HCT116 (cell line): ENCODE measurements around the gene PRSS36. TPM values are rescaled to one million over a fixed set of nuclear protein-coding genes. Genes with fewer than 3 reads are reported as not detected.

ENCODE experiments used
- ATAC-seq: fragments of 200-7000 bp; cut with Tn5 transposase; 2 replicates; pipeline ENCODE4 v1.9.1; 2020; ENCODE audit warnings: mild to moderate bottlenecking, moderate library complexity
- BruUV-seq: library from RNA; stranded (reverse); fragments of 400-500 nt; replicated peaks from 2 replicates; lab custom pipeline; 2021; lab: Mats Ljungman, UMichigan
- CTCF ChIA-PET: fragments of 300-600 bp; sonication (Branson Sonifier 250); formaldehyde crosslinking; loops from one replicate; lab custom pipeline; 2021; ENCODE audit warnings: antibody characterized with exemption; lab: Charles Lee
- POLR2A ChIA-PET: fragments of 300-600, 350-600 bp; sonication (Branson Sonifier 250); formaldehyde crosslinking; loops from one replicate; lab custom pipeline; 2021; ENCODE audit warnings: antibody characterized with exemption; lab: Charles Lee
- RAD21 ChIA-PET, 2 experiments: fragments of 300-600 bp; sonication (Branson Sonifier 250); formaldehyde crosslinking; loops; one replicate each; lab custom pipeline; 2023; ENCODE audit warnings: low total read pairs in 2 of 2; ENCODE audit not compliant: uncharacterized antibody in 2 of 2, unreplicated experiment in 2 of 2, low non-redundant PET in 1 of 2; lab: Charles Lee
- DNase-seq: peaks from one replicate; pipeline ENCODE4 v3.0.0-alpha.2; 2010; ENCODE audit warnings: low read depth, low spot score
- H2AFZ ChIP-seq: fragments of 200-600 bp; shearing (Covaris generic), sonication (generic); 2 replicates; pipeline ENCODE4 v1.6.1; 2017; ENCODE audit warnings: low read depth, mixed run types, mixed read lengths, antibody characterized with exemption, low read length; ENCODE audit not compliant: poor library complexity, severe bottlenecking
- H3K27ac ChIP-seq: 2 replicates; pipeline ENCODE4 v1.5.1; 2012; ENCODE audit warnings: low read depth, low read length
- H3K27me3 ChIP-seq: fragments of 200-600 bp; sonication (generic); 2 replicates; pipeline ENCODE4 v1.6.1; 2016; ENCODE audit warnings: mixed run types, low read length, mixed read lengths; ENCODE audit not compliant: insufficient read depth
- H3K36me3 ChIP-seq, 2 experiments: fragments of 200-500 bp in 1 of 2; fragments of 200-600 bp in 1 of 2; sonication (Bioruptor generic) in 1 of 2; sonication (generic) in 1 of 2; 2 replicates each; pipeline versions ENCODE4 v1.5.1 to v1.6.1; 2014 to 2016; ENCODE audit warnings: low read length in 2 of 2, inconsistent platforms in 1 of 2, mixed read lengths in 1 of 2, mixed run types in 1 of 2; ENCODE audit not compliant: insufficient read depth in 2 of 2, control insufficient read depth in 1 of 2
- H3K4me1 ChIP-seq, 2 experiments: fragments of 200-600 bp in 1 of 2; sonication (generic) in 1 of 2; 2 replicates each; pipeline versions ENCODE4 v1.5.1 to v1.6.1; 2012 to 2017; ENCODE audit warnings: low read length in 2 of 2, inconsistent platforms in 1 of 2, mild to moderate bottlenecking in 1 of 2, mixed read lengths in 1 of 2, mixed run types in 1 of 2, moderate library complexity in 1 of 2; ENCODE audit not compliant: insufficient read depth in 2 of 2, control insufficient read depth in 1 of 2
- H3K4me2 ChIP-seq: fragments of 200-600 bp; sonication (generic); 2 replicates; pipeline ENCODE4 v1.6.1; 2017; ENCODE audit warnings: mixed run types, low read length, mixed read lengths
- H3K4me3 ChIP-seq, 2 experiments: fragments of 200-600 bp in 1 of 2; sonication (generic) in 1 of 2; replicated peaks in 1 of 2; 2 replicates each; pipeline ENCODE4 v1.5.1; 2011 to 2016; ENCODE audit warnings: low read length in 2 of 2, control low read depth in 1 of 2, low read depth in 1 of 2, mild to moderate bottlenecking in 1 of 2, mixed read lengths in 1 of 2, mixed run types in 1 of 2
- H3K79me2 ChIP-seq: fragments of 200-600 bp; sonication (generic); 2 replicates; pipeline ENCODE4 v1.6.1; 2017; ENCODE audit warnings: mild to moderate bottlenecking, mixed run types, low read length, moderate library complexity, mixed read lengths; ENCODE audit not compliant: insufficient read depth
- H3K9ac ChIP-seq: fragments of 200-600 bp; sonication (generic); 2 replicates; pipeline ENCODE4 v1.6.1; 2016; ENCODE audit warnings: low read length, mixed read lengths
- H3K9me2 ChIP-seq: fragments of 200-600 bp; sonication (generic), shearing (Covaris generic); 2 replicates; pipeline ENCODE4 v1.6.1; 2017; ENCODE audit warnings: mixed run types, mild to moderate bottlenecking, moderate library complexity; ENCODE audit not compliant: insufficient read depth
- H3K9me3 ChIP-seq, 2 experiments: fragments of 200-500 bp in 1 of 2; fragments of 200-600 bp in 1 of 2; sonication (Bioruptor generic) in 1 of 2; sonication (generic) in 1 of 2; 2 replicates each; pipeline ENCODE4 v1.6.1; 2014 to 2017; ENCODE audit warnings: low read length in 2 of 2, mixed read lengths in 2 of 2, inconsistent platforms in 1 of 2, low read depth in 1 of 2, mild to moderate bottlenecking in 1 of 2, mixed run types in 1 of 2, moderate library complexity in 1 of 2; ENCODE audit not compliant: control insufficient read depth in 1 of 2, insufficient read depth in 1 of 2
- H4K20me1 ChIP-seq: fragments of 200-600 bp; sonication (generic), shearing (Covaris generic); 2 replicates; pipeline ENCODE4 v1.6.1; 2017; ENCODE audit warnings: mixed run types, mild to moderate bottlenecking, moderate library complexity; ENCODE audit not compliant: insufficient read depth
- CBX3 ChIP-seq: IDR thresholded peaks from 2 replicates; pipeline ENCODE4 v1.6.1; 2012; ENCODE audit warnings: low read depth
- CEBPB ChIP-seq: IDR thresholded peaks from 2 replicates; pipeline ENCODE4 v1.6.1; 2012; ENCODE audit warnings: low read depth
- EGR1 ChIP-seq: IDR thresholded peaks from 2 replicates; pipeline ENCODE4 v1.6.1; 2012; ENCODE audit warnings: low read depth
- ELF1 ChIP-seq: IDR thresholded peaks from 2 replicates; pipeline ENCODE4 v1.6.1; 2012; ENCODE audit warnings: low read depth, borderline replicate concordance
- EZH2 ChIP-seq: fragments of 200-600 bp; sonication (generic); IDR thresholded peaks from 2 replicates; pipeline ENCODE4 v1.6.1; 2017; ENCODE audit warnings: antibody characterized with exemption, mixed run types
- FOSL1 ChIP-seq: IDR thresholded peaks from 2 replicates; pipeline ENCODE4 v1.6.1; 2012; ENCODE audit warnings: low read depth
- POLR2AphosphoS5 ChIP-seq: IDR thresholded peaks from 2 replicates; pipeline ENCODE4 v1.6.1; 2011; ENCODE audit warnings: mild to moderate bottlenecking, low read depth, low read length, moderate library complexity
- RAD21 ChIP-seq: IDR thresholded peaks from 2 replicates; pipeline ENCODE4 v1.6.1; 2012; ENCODE audit warnings: low read depth, mild to moderate bottlenecking
- SIN3A ChIP-seq: IDR thresholded peaks from 2 replicates; pipeline ENCODE4 v1.6.1; 2012; ENCODE audit warnings: low read depth
- SP1 ChIP-seq: IDR thresholded peaks from 2 replicates; pipeline ENCODE4 v1.6.1; 2012; ENCODE audit warnings: low read depth
- SRF ChIP-seq: IDR thresholded peaks from 2 replicates; pipeline ENCODE4 v1.6.1; 2012; ENCODE audit warnings: low read depth
- TCF7L2 ChIP-seq: IDR thresholded peaks from 2 replicates; pipeline ENCODE4 v1.7.0; 2011; ENCODE audit warnings: borderline replicate concordance, inconsistent platforms; ENCODE audit not compliant: insufficient read depth, insufficient read length; ENCODE audit errors: extremely low read depth
- YY1 ChIP-seq: IDR thresholded peaks from 2 replicates; pipeline ENCODE4 v1.6.1; 2011; ENCODE audit warnings: low read length, low read depth, moderate library complexity, mild to moderate bottlenecking; ENCODE audit not compliant: insufficient replicate concordance; ENCODE audit errors: extremely low read depth
- ZNF274 ChIP-seq: fragments of 200-500 bp; sonication (Bioruptor generic); IDR thresholded peaks from 2 replicates; pipeline ENCODE4 v1.6.1; 2014; ENCODE audit warnings: mild to moderate bottlenecking, low read depth, low read length, inconsistent platforms
- intact Hi-C: fragments of 100-400 bp; cut with micrococcal nuclease; formaldehyde crosslinking; loops from 2 replicates; pipeline ENCODE4 v1.10.0; 2022
- total RNA-seq: library from RNA; stranded (reverse); gene quantifications from one replicate; pipeline ENCODE4 v1.2.1, GENCODE V29; 2021; ENCODE audit not compliant: unreplicated experiment
- TF ChIP-seq, protein P1 (sequence below): IDR thresholded peaks from 2 replicates; pipeline ENCODE4 v1.6.1; 2012; ENCODE audit warnings: low read depth
- TF ChIP-seq, protein P2 (sequence below), 3 experiments: fragments of 200-600 bp in 1 of 3; sonication (generic) in 1 of 3; IDR thresholded peaks in 2 of 3; conservative IDR thresholded peaks in 1 of 3; 2 replicates each; pipeline ENCODE4 v1.5.1; 2012 to 2017; ENCODE audit warnings: low read depth in 2 of 3, low read length in 2 of 3, antibody characterized with exemption in 1 of 3, borderline replicate concordance in 1 of 3, control low read depth in 1 of 3, mild to moderate bottlenecking in 1 of 3, mixed read lengths in 1 of 3, mixed run types in 1 of 3, moderate library complexity in 1 of 3; ENCODE audit not compliant: insufficient read depth in 1 of 3

Gene PRSS36
- total RNA-seq, 1 experiment from 2014 or later: not detected

DNA sequence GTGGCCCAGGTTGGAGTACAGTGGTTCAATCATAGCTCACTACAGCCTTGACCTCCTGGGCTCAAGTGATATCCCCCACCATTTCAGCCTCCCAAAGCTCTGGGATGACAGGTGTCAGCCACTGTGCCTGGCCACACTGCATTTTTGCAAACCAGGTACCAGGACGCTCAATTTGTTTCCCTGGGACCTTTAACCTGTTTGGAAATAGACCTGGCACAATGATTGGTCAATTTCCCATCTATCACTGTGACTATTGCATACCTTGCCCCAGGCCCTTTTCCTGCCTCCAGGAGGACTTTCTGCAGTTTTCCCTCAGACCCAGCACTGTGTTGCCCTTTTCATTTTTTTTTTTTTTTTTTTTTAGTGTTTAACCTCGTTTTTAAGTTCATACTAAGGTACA, 19.0 kb upstream of the PRSS36 start:
- RAD21 ChIA-PET: no interaction called here
- H3K4me2 ChIP-seq: no peak overlapping the region
- DNase-seq: no peak

More for the DNA sequence above, 19.0 kb upstream of the PRSS36 start:
- H4K20me1 ChIP-seq: no peaks in the 10 kb centered on the region
- H3K4me3 ChIP-seq: no peak overlapping the region
- H3K27ac ChIP-seq: no peak overlapping the region
- H3K36me3 ChIP-seq: no peaks in the 10 kb centered on the region
- peaks cover 0 to 3% of the 10 kb centered on the region in 2 experiments; a peak in 1 of 4 replicates for H3K4me1 ChIP-seq
- CTCF ChIA-PET: no interaction called here
- ATAC-seq: peak; percentile 58; the same call in 1 of the 2 replicates
- no peak for TF ChIP-seq RAD21
- TF ChIP-seq EGR1: no peak
- no peak for TF ChIP-seq FOSL1
- TF ChIP-seq, protein P1, sequence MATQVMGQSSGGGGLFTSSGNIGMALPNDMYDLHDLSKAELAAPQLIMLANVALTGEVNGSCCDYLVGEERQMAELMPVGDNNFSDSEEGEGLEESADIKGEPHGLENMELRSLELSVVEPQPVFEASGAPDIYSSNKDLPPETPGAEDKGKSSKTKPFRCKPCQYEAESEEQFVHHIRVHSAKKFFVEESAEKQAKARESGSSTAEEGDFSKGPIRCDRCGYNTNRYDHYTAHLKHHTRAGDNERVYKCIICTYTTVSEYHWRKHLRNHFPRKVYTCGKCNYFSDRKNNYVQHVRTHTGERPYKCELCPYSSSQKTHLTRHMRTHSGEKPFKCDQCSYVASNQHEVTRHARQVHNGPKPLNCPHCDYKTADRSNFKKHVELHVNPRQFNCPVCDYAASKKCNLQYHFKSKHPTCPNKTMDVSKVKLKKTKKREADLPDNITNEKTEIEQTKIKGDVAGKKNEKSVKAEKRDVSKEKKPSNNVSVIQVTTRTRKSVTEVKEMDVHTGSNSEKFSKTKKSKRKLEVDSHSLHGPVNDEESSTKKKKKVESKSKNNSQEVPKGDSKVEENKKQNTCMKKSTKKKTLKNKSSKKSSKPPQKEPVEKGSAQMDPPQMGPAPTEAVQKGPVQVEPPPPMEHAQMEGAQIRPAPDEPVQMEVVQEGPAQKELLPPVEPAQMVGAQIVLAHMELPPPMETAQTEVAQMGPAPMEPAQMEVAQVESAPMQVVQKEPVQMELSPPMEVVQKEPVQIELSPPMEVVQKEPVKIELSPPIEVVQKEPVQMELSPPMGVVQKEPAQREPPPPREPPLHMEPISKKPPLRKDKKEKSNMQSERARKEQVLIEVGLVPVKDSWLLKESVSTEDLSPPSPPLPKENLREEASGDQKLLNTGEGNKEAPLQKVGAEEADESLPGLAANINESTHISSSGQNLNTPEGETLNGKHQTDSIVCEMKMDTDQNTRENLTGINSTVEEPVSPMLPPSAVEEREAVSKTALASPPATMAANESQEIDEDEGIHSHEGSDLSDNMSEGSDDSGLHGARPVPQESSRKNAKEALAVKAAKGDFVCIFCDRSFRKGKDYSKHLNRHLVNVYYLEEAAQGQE: no peak
- no peak for TF ChIP-seq ELF1
- TF ChIP-seq SIN3A: no peak
- no peak for TF ChIP-seq SP1
- no peak for TF ChIP-seq POLR2AphosphoS5
- TF ChIP-seq YY1: no peak
- no peak for TF ChIP-seq SRF
- no peak for TF ChIP-seq TCF7L2
- TF ChIP-seq, protein P2, sequence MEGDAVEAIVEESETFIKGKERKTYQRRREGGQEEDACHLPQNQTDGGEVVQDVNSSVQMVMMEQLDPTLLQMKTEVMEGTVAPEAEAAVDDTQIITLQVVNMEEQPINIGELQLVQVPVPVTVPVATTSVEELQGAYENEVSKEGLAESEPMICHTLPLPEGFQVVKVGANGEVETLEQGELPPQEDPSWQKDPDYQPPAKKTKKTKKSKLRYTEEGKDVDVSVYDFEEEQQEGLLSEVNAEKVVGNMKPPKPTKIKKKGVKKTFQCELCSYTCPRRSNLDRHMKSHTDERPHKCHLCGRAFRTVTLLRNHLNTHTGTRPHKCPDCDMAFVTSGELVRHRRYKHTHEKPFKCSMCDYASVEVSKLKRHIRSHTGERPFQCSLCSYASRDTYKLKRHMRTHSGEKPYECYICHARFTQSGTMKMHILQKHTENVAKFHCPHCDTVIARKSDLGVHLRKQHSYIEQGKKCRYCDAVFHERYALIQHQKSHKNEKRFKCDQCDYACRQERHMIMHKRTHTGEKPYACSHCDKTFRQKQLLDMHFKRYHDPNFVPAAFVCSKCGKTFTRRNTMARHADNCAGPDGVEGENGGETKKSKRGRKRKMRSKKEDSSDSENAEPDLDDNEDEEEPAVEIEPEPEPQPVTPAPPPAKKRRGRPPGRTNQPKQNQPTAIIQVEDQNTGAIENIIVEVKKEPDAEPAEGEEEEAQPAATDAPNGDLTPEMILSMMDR (IDR thresholded peaks at IDR 0.05 in 2 of 3, conservative IDR thresholded peaks at IDR 0.05 in 1 of 3; ENCODE audit: borderline replicate concordance in 1 of 3, insufficient read depth in 1 of 3, low read depth in 2 of 3, low read length in 2 of 3): no peak
- TF ChIP-seq ZNF274: no peak
- no peak for TF ChIP-seq CBX3
- TF ChIP-seq CEBPB: no peak
- TF ChIP-seq EZH2: no peak
- no peak overlapping the region for H3K9ac ChIP-seq
- H2AFZ ChIP-seq: no peak overlapping the region
- H3K9me2 ChIP-seq: no peaks in the 10 kb centered on the region
- no peaks in the 10 kb centered on the region for H3K9me3 ChIP-seq
- H3K79me2 ChIP-seq: no peaks in the 10 kb centered on the region
- no TSS peak for BruUV-seq
- POLR2A ChIA-PET: no interaction called here
- intact Hi-C loops: no loop called here
- no peaks in the 10 kb centered on the region for H3K27me3 ChIP-seq
